Measurements from ENCODE around the gene TTC12. TPM values are rescaled to one million over a fixed set of nuclear protein-coding genes. Genes with fewer than 3 reads are reported as not detected.

Gene TTC12
- polyA plus RNA-seq, 1 of the 3 experiments (the other 2 are of a cell fraction): 15.1 TPM

DNA sequence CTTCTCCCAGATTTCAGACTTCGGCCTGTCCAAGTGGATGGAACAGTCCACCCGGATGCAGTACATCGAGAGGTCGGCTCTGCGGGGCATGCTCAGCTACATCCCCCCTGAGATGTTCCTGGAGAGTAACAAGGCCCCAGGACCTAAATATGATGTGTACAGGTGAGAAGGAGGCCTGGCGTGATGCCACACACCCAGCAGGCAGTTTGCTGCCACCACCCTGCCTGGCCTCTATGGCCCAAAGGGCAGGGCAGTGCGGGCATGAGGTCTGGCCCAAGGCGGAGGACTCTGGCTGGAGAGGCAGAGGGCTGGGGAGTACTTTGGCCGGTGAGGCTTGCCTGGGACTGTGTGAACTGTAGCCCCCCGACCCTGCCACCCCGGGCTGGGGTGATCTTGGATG lies 80.5 kb downstream of the TTC12 start:
- no peak for TF ChIP-seq RFX5 (IDR thresholded peaks at IDR 0.05; ENCODE audit: low read length)
- no peak for TF ChIP-seq GATA2 (CRISPR knock-in tag; IDR thresholded peaks at IDR 0.05)
- no peak for TF ChIP-seq CHD2 (IDR thresholded peaks at IDR 0.05; ENCODE audit: low read length, partially characterized antibody)
- no peak for TF ChIP-seq JUND (IDR thresholded peaks at IDR 0.05)
- no peak for TF ChIP-seq YY1 (IDR thresholded peaks at IDR 0.05; ENCODE audit: low read depth)
- TF ChIP-seq FOXJ3 (CRISPR knock-in tag; IDR thresholded peaks at IDR 0.05): no peak
- TF ChIP-seq, protein P1, sequence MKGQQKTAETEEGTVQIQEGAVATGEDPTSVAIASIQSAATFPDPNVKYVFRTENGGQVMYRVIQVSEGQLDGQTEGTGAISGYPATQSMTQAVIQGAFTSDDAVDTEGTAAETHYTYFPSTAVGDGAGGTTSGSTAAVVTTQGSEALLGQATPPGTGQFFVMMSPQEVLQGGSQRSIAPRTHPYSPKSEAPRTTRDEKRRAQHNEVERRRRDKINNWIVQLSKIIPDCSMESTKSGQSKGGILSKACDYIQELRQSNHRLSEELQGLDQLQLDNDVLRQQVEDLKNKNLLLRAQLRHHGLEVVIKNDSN (IDR thresholded peaks at IDR 0.05; ENCODE audit: borderline replicate concordance, low read depth): no peak
- TF ChIP-seq RXRA (IDR thresholded peaks at IDR 0.05; ENCODE audit: borderline replicate concordance, low read depth): no peak
- TF ChIP-seq FOXM1 (IDR thresholded peaks at IDR 0.05; ENCODE audit: low read depth): no peak
- TF ChIP-seq TEAD4 (IDR thresholded peaks at IDR 0.05; ENCODE audit: borderline replicate concordance, insufficient read depth): no peak
- TF ChIP-seq ELF1 (IDR thresholded peaks at IDR 0.05): no peak
- Histone ChIP-seq H3F3A (replicated peaks; ENCODE audit: insufficient read depth) (no peaks in the 10 kb centered on the region), H3K27me3 (ENCODE audit: insufficient read depth) (no peaks in the 10 kb centered on the region), H4K20me1 (ENCODE audit: insufficient read depth) (no peaks in the 10 kb centered on the region), H3K79me2 (ENCODE audit: insufficient read depth) (no peaks in the 10 kb centered on the region), H3K36me3 (replicated peaks in 1 of 2; ENCODE audit: control insufficient read depth in 1 of 2, insufficient read depth in 2 of 2, low read length in 1 of 2) (no peaks in the 10 kb centered on the region), H3K4me3 (ENCODE audit: low read depth in 2 of 2, low read length in 1 of 2) (no peak overlapping the region), H2AFZ (ENCODE audit: low read depth) (no peak overlapping the region), H3K9ac (no peak overlapping the region), H3K9me2 (no peaks in the 10 kb centered on the region), H3K4me2 (no peak overlapping the region), H3K9me3 (no peaks in the 10 kb centered on the region), H3K27ac (ENCODE audit: low read depth in 2 of 2, low read length in 1 of 2) (no peak overlapping the region), H3K4me1 (ENCODE audit: control insufficient read depth in 1 of 2, insufficient read depth in 2 of 2, low read depth in 1 of 2, low read length in 1 of 2) (peaks cover 0 to 11% of the 10 kb centered on the region in 2 experiments; a peak in 1 of 4 replicates)
- 61% methylated on average over 7 of the region's 11 CpGs for WGBS (ENCODE audit: low lambda C conversion rate)
- DNase-seq: no peak
- CTCF ChIA-PET: interaction anchor here (1.3 kb wide), 1 partner anchor 14 kb away, joined by 4 read pairs; no protein-coding TSS in a partner anchor
- POLR2A ChIA-PET: no interaction called here

DNA sequence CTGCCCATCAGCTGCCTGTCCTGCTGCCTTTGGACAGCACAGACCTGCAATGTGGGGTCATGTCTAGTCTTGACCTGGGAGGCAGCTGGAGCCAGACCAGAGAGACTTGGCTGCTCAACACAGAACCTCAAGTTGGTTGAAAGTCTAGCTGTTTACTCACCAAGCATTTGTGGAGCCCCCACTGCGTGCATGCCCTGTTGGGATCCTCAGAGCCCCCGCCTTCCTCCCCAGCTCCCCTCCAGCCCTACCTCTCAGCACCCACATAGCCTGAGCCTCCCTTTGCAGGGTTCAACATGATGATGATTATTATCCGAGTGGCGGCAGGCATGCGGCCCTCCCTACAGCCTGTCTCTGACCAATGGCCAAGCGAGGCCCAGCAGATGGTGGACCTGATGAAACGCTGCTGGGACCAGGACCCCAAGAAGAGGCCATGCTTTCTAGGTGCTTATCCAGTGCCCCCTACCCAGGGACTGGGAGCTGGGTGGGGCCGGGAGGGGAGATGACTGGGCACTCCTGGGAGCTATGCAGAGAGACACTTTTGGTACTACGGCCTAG lies 81.5 kb downstream of the TTC12 start:
- Histone ChIP-seq H2AFZ (ENCODE audit: low read depth) (no peak overlapping the region), H4K20me1 (ENCODE audit: insufficient read depth) (no peaks in the 10 kb centered on the region), H3K9ac (no peak overlapping the region), H3K36me3 (replicated peaks in 1 of 2; ENCODE audit: control insufficient read depth in 1 of 2, insufficient read depth in 2 of 2, low read length in 1 of 2) (no peaks in the 10 kb centered on the region), H3K79me2 (ENCODE audit: insufficient read depth) (no peaks in the 10 kb centered on the region), H3K27me3 (ENCODE audit: insufficient read depth) (no peaks in the 10 kb centered on the region), H3K9me2 (no peaks in the 10 kb centered on the region), H3K4me2 (no peak overlapping the region), H3K9me3 (no peaks in the 10 kb centered on the region), H3K4me3 (ENCODE audit: low read depth in 2 of 2, low read length in 1 of 2) (no peak overlapping the region), H3K4me1 (ENCODE audit: control insufficient read depth in 1 of 2, insufficient read depth in 2 of 2, low read depth in 1 of 2, low read length in 1 of 2) (peaks cover 0 to 11% of the 10 kb centered on the region in 2 experiments; a peak in 1 of 4 replicates), H3K27ac (ENCODE audit: low read depth in 2 of 2, low read length in 1 of 2) (no peak overlapping the region), H3F3A (replicated peaks; ENCODE audit: insufficient read depth) (no peaks in the 10 kb centered on the region)
- TF ChIP-seq FOSL2 (IDR thresholded peaks at IDR 0.05; ENCODE audit: borderline replicate concordance, low read depth) (no peak), JUND (IDR thresholded peaks at IDR 0.05) (no peak), YY1 (IDR thresholded peaks at IDR 0.05; ENCODE audit: low read depth) (no peak), NFIC (IDR thresholded peaks at IDR 0.05; ENCODE audit: borderline replicate concordance) (no peak), SIN3A (IDR thresholded peaks at IDR 0.05; ENCODE audit: borderline replicate concordance, low read depth, low read length) (no peak)
- TF ChIP-seq, protein P2, sequence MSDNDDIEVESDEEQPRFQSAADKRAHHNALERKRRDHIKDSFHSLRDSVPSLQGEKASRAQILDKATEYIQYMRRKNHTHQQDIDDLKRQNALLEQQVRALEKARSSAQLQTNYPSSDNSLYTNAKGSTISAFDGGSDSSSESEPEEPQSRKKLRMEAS (IDR thresholded peaks at IDR 0.05; ENCODE audit: low read depth): no peak
- TF ChIP-seq, protein P3, sequence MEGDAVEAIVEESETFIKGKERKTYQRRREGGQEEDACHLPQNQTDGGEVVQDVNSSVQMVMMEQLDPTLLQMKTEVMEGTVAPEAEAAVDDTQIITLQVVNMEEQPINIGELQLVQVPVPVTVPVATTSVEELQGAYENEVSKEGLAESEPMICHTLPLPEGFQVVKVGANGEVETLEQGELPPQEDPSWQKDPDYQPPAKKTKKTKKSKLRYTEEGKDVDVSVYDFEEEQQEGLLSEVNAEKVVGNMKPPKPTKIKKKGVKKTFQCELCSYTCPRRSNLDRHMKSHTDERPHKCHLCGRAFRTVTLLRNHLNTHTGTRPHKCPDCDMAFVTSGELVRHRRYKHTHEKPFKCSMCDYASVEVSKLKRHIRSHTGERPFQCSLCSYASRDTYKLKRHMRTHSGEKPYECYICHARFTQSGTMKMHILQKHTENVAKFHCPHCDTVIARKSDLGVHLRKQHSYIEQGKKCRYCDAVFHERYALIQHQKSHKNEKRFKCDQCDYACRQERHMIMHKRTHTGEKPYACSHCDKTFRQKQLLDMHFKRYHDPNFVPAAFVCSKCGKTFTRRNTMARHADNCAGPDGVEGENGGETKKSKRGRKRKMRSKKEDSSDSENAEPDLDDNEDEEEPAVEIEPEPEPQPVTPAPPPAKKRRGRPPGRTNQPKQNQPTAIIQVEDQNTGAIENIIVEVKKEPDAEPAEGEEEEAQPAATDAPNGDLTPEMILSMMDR (IDR thresholded peaks at IDR 0.05): no peak
- 82% methylated on average over 4 of the region's 9 CpGs for WGBS (ENCODE audit: low lambda C conversion rate)
- ChIA-PET POLR2A (no interaction called here), CTCF (interaction anchor here (1.3 kb wide), 1 partner anchor 15 kb away, joined by 4 read pairs; no protein-coding TSS in a partner anchor)
- DNase-seq: no peak
